Kidney (tissue), 14 donors: ENCODE results near the gene NECAB2. TPM values are rescaled to one million over a fixed set of nuclear protein-coding genes. Genes with fewer than 3 reads are reported as not detected.
A peak's percentile ranks its signal among the peaks of the same experiment; 100 is the strongest.

Source experiments
- DNase-seq, 5 donors: peaks; one replicate each; pipeline ENCODE4 v3.0.0-alpha.2; 2013 to 2020
- FAIRE-seq: peaks from 2 replicates; lab custom pipeline; 2012; peaks lifted over from hg19 to GRCh38; lab: Jason Lieb, UNC
- H3K27ac ChIP-seq, 2 donors: one replicate each; pipeline ENCODE4 v1.7.0; 2013; ENCODE audit warnings: low read depth in 2 of 2, low read length in 2 of 2, inconsistent platforms in 1 of 2
- H3K27me3 ChIP-seq: one replicate; pipeline ENCODE4 v1.7.1; 2013; ENCODE audit warnings: low read length, inconsistent platforms; ENCODE audit not compliant: control insufficient read depth, insufficient read depth
- H3K36me3 ChIP-seq, 3 donors: one replicate each; pipeline versions ENCODE4 v1.7.0 to v1.7.1; 2013; ENCODE audit warnings: low read length in 3 of 3, control low read depth in 1 of 3, inconsistent platforms in 1 of 3; ENCODE audit not compliant: insufficient read depth in 3 of 3, control insufficient read depth in 2 of 3
- H3K4me1 ChIP-seq, 3 donors: one replicate each; pipeline versions ENCODE4 v1.7.0 to v1.7.1; 2013; ENCODE audit warnings: low read length in 3 of 3, inconsistent platforms in 1 of 3, low read depth in 1 of 3; ENCODE audit not compliant: control insufficient read depth in 2 of 3, insufficient read depth in 2 of 3
- H3K4me3 ChIP-seq, 3 donors: one replicate each; pipeline versions ENCODE4 v1.7.0 to v1.8.1; 2013; ENCODE audit warnings: low read length in 3 of 3, control low read depth in 1 of 3, inconsistent platforms in 1 of 3
- H3K9ac ChIP-seq, 3 donors: one replicate each; pipeline versions ENCODE4 v1.7.0 to v1.7.1; 2013; ENCODE audit warnings: low read length in 3 of 3, control low read depth in 1 of 3, inconsistent platforms in 1 of 3
- H3K9me3 ChIP-seq, 3 donors: one replicate each; pipeline versions ENCODE4 v1.7.0 to v1.7.1; 2013; ENCODE audit warnings: low read length in 3 of 3, control low read depth in 1 of 3, inconsistent platforms in 1 of 3; ENCODE audit not compliant: control insufficient read depth in 2 of 3, insufficient read depth in 1 of 3
- intact Hi-C: fragments of 100-400 bp; cut with DNase I; formaldehyde crosslinking; loops from one replicate; pipeline ENCODE4 v1.11.1; 2022
- polyA plus RNA-seq: library from polyadenylated mRNA; stranded (reverse); fragments of 350-450 nt; fragmentation: Illumina TruSeq; extraction: RNeasy Lipid Tissue Mini Kit (QIAGEN cat#74804); gene quantifications from one replicate; pipeline ENCODE4 v1.2.3, GENCODE V29; 2014; ENCODE audit warnings: low read depth, low replicate concordance; ENCODE audit not compliant: insufficient read depth
- total RNA-seq: library from RNA; stranded (reverse); fragmentation: NEBNext Ultra II Directional; extraction: Animal tissue kit (Norgen Biotek cat#: 25700); gene quantifications from one replicate; pipeline ENCODE4 v1.2.1, GENCODE V29; 2021
- TF ChIP-seq, protein P1 (sequence below): IDR thresholded peaks from 3 replicates; pipeline ENCODE4 v1.5.1; 2012; ENCODE audit warnings: mild to moderate bottlenecking, moderate library complexity, borderline replicate concordance; ENCODE audit not compliant: insufficient read depth; ENCODE audit errors: extremely low read depth
- donor health status: control.
- donor health status: control.
- donor health status: control.
- donor health status: control.
- donor health status: control.
- donor health status: DM: yes; HTN: yes; CAD: no.
- donor health status: Normal renal cell carcinoma (clear cell type).

Gene NECAB2
- total and polyA plus RNA-seq, 2 donors from 2014 or later: 0.82 to 47.0 TPM

DNA sequence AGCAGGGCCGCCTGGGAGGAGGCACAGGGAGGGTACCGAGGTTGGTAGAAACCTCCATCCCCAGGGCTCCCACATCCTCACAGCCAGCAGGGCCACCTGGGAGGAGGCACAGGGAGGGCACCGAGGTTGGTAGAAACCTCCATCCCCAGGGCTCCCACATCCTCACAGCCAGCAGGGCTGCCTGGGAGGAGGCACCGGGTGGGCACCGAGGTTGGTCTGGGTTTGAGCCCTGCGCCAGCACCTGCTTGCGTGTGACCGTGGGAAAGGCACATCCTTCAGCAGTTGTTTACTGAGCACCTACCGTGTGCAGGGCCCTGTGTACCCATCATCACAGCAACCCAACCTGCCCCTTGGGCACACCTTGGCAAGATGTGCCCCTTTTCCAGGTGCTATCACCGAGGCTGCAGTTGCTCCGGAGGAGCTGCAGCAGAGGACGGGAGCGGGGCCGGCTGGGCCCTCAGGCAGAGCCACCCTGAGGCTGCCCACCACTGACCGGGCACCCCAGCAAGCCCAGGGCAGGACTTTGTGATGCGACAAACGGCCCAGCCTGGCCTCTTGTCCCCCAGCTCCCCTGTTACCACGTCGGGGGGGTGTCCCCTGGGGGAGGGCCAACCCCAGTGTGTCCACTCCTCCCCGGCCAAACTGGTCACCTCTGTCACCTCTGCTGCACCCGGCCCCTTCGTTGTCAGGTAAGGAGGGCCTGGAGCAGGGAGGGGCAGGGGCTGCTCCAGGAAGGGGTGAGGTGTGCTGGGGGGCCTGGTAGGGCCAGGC is 37.1 kb upstream of the NECAB2 start:
- DNase-seq: no peak
- Histone ChIP-seq H3K36me3 (peaks cover 0 to 3% (median 0%) of the 10 kb centered on the region in 3 donors), H3K4me3 (no peak overlapping the region), H3K27ac (no peak overlapping the region), H3K27me3 (no peaks in the 10 kb centered on the region), H3K4me1 (peaks cover 0 to 2% (median 0%) of the 10 kb centered on the region in 3 donors), H3K9me3 (no peaks in the 10 kb centered on the region), H3K9ac (no peak overlapping the region)
- TF ChIP-seq, protein P1, sequence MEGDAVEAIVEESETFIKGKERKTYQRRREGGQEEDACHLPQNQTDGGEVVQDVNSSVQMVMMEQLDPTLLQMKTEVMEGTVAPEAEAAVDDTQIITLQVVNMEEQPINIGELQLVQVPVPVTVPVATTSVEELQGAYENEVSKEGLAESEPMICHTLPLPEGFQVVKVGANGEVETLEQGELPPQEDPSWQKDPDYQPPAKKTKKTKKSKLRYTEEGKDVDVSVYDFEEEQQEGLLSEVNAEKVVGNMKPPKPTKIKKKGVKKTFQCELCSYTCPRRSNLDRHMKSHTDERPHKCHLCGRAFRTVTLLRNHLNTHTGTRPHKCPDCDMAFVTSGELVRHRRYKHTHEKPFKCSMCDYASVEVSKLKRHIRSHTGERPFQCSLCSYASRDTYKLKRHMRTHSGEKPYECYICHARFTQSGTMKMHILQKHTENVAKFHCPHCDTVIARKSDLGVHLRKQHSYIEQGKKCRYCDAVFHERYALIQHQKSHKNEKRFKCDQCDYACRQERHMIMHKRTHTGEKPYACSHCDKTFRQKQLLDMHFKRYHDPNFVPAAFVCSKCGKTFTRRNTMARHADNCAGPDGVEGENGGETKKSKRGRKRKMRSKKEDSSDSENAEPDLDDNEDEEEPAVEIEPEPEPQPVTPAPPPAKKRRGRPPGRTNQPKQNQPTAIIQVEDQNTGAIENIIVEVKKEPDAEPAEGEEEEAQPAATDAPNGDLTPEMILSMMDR: no peak
- FAIRE-seq: no peak
- intact Hi-C loops: no loop called here

DNA sequence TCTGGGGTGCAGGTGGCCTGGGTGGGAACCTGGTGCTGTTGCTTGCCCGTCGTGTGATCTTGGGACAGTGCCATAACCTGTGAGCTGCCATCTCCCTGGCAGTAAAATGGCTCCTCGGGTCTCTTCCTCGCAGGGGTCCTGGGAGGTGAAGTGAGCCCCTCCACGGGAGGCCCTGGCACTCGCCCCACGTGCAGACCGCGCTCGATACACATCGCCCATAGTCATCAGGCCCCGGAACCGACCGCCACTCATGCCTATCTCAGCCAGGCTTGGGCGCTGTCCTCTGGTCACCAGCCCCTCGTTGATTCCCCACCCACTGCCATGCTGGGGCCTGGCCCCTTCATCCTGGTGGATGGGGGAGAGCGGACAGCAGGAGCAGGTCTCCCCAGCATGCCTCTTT is 36.5 kb upstream of the NECAB2 start:
- peaks cover 0 to 2% (median 0%) of the 10 kb centered on the region in 3 donors for H3K4me1 ChIP-seq
- no peak overlapping the region for H3K27ac ChIP-seq
- no peaks in the 10 kb centered on the region for H3K9me3 ChIP-seq
- no peak overlapping the region for H3K9ac ChIP-seq
- no peak for FAIRE-seq
- intact Hi-C loops: no loop called here
- no peak overlapping the region for H3K4me3 ChIP-seq
- no peaks in the 10 kb centered on the region for H3K27me3 ChIP-seq
- TF ChIP-seq, protein P1: no peak
- peaks cover 0 to 3% (median 0%) of the 10 kb centered on the region in 3 donors for H3K36me3 ChIP-seq
- DNase-seq: peak in 1 of 5 donors; percentile 79

DNA sequence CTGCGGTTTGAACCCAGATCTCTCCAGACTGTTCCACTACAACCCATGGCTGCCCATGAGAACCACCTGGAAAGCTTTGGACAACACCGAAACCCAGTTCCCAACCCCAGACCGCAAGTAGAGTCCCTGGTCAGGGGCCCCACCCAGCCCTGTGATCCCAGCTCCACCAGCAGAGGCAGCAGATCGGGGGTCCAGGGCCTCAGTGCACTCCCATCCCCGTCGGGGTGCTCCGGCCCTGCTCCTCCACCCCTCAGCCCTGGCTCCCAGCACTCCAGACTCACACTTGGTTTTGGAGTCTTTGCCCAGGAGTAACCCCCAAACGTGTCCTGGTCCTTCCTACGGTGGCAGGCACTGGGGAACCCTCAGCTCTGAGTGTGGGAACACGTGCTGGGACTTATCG is 35.7 kb upstream of the NECAB2 start:
- no peak overlapping the region for H3K9ac ChIP-seq
- intact Hi-C loops: no loop called here
- no peak for DNase-seq
- peaks cover 0 to 3% (median 0%) of the 10 kb centered on the region in 3 donors for H3K36me3 ChIP-seq
- H3K27me3 ChIP-seq: no peaks in the 10 kb centered on the region
- no peak overlapping the region for H3K27ac ChIP-seq
- no peaks in the 10 kb centered on the region for H3K4me1 ChIP-seq
- FAIRE-seq: no peak
- no peaks in the 10 kb centered on the region for H3K9me3 ChIP-seq
- TF ChIP-seq, protein P1: no peak
- no peak overlapping the region for H3K4me3 ChIP-seq
